ENCODE results near the gene TRIM54. TPM values are rescaled to one million over a fixed set of nuclear protein-coding genes. Genes with fewer than 3 reads are reported as not detected.

The TRIM54 gene
- total and polyA plus RNA-seq, 9 of the 15 experiments (the other 6 are each of a cell fraction or from before 2014, with no cell fraction given), result not detected

- TF ChIP-seq PHTF2 (CRISPR knock-in tag; IDR thresholded peaks at IDR 0.05) (no peak), CTCF (IDR thresholded peaks at IDR 0.05 in 2 of 3, conservative IDR thresholded peaks at IDR 0.05 in 1 of 3; ENCODE audit: insufficient read depth in 2 of 3, low read depth in 1 of 3, low read length in 3 of 3) (no peak), ZNF609 (CRISPR knock-in tag; IDR thresholded peaks at IDR 0.05; ENCODE audit: borderline replicate concordance) (no peak)
Observed at GRCh38 chr2:27347641-27348040, 65.4 kb downstream of the TRIM54 start (continued).
